ENCODE results near the gene GNPTAB.
"Not testable (repeated sequence)": the region's sequence is repeated elsewhere in the genome, so short reads cannot be mapped to it uniquely, and the experiment has no call there.

GNPTAB gene

DNA sequence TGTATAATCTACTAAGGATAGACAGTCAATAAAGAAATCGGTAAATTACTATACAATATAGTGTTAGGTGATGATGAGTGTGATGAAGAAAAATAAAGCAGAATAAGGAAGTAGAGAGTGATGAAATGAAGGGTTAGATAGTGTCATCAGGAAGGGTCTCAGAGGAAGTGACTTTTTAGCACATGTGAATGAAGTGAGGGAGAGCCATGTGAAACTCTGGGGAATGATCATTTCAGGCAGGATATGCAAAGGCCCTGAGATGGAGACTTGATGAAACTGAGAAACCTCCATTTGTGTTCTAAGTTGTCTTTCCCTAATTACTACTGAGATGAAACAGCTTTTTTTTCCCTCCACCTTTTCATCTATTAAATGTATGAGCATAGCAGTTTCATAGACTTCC, 19.4 kb upstream of the GNPTAB start:
- no peak for DNase-seq

DNA sequence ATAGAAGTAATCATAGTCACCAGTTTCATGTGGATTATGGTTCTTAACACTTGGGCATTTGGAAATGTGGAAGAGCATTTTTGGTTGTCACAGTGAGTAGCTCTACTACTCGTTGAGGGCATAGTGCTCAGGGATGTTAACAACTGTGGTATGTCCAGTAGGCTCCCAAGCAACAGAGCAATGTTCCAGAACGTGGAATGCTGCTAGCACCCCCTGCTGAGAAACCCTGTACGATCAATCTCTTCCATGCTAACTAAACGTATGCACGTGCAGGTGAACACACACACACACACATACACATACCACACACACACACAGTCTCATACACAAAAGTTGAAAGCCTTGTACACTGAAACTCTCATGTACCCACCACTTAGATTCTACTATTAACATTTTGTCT, 16.6 kb upstream of the GNPTAB start:
- no peak for DNase-seq

DNA sequence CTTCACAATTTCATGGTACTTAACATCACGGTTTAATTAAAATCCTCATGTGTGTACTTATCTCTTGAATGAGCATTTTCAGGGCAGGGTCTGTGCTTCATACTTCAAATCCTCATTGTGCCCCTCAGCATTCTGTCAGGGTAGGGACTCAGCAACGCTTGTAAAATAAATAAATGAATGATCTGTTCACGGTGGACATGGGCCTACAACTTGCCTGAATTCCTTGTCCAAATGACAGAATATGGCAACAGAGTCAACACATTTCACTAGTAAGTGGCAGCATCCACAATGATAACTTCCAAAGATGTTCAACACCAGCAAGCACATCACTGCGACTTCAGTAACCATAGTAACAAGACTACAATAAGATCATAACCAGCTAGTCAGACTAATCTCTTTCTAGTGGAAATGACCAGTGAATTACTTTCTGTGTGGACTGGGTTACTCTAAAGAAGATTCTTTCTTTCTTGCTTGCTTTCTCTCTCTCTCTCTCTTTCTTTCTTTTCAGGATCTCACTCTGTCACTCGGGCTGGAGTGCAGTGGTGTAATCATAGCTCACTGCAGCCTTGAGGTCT, 14.5 kb upstream of the GNPTAB start:
- no peak for DNase-seq

DNA sequence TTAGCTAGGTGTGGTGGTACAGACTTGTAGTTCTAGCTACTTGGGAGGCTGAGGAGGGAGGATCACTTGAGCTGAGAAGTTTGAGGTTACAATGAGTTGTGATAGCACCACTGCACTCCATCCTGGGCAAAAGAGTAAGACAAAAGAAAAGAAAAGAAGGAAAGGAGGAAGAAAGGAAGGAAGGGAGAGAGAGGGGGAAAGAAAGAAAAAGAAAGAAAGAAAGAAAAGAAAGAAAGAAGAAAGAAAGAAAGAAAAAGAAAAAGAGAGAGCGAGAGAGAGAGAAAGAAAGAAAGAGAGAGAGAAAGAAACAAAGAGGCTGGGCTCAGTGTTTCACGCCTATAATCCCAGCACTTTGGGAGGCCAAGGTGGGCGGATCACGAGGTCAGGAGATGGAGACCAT, 10.3 kb upstream of the GNPTAB start:
- DNase-seq, result no peak

DNA sequence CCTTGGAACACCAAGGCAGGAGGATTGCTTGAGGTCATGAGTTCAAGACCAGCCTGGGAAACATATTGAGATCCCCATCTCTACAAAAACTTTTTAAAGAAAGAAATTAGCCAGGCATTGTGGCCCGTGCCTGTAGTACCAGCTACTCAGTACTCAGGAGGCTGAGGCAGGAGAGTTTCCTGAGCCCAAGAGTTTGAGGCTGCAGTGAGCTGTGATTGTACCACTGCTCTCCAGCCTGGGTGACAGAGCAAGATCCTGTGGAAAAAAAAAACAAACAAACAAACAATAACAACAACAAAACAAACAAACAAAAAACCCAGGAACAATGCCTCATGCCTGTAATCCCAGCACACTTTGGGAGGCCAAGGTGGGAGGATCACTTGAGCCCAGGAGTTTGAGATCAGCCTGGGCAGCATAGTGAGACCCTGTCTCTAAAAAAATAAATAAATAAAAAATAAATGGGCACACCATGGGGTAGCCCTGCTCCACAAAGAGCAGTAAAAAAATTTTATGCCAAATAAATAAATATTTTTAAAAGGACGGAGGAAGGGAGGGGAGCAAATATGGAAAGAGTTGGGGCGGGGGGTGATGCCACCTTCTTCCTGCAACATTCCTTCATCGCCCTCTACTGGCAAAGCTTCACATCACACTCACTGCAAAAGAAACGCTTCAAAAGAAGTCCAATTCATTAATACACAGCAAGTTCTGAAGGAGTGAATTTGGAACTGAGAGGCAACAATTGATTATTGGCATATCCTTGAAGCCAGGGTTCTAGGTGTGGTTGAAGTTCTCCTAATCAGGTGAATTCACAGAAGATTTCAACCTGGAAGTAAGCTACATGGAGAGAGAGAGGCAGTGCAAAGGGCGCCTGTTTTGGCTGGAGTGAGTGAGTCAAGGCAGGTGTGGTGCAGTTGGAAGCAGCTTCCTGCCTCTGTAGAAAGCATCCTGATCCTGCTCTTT, 8.8 kb upstream of the GNPTAB start:
- DNase-seq, result no peak

DNA sequence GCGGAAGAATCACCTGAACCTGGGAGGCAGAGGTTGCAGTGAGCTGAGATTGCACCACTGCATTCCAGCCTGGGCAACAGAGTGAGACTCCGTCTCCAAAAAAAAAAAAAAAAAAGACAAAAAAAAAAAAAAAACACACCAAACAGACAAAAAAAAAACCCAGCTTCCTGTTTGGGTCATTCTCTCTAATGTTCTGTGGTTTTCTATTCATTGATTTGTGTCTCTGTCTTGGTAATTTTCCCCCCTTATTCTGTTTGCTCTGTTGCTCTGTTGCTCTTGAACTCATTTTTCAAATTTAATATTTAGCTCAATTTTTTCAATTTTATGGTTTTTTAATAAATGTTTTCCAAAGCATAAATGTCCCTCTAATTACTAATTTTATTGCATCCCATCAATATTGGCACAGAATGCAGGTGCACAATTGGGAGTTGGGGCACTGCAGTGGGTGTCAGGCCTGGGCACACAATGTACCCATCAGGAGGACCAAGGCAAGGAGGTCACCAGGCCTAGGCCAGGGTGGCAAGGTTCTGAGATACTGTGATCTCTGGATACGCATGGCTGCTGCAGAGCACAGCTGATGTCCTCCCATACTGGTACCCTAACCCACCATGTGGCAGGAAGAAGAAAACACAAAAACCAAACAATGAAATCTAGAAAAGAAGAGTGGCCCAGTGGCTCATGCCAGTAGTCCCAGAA, 8.0 kb upstream of the GNPTAB start:
- DNase-seq, result no peak

DNA sequence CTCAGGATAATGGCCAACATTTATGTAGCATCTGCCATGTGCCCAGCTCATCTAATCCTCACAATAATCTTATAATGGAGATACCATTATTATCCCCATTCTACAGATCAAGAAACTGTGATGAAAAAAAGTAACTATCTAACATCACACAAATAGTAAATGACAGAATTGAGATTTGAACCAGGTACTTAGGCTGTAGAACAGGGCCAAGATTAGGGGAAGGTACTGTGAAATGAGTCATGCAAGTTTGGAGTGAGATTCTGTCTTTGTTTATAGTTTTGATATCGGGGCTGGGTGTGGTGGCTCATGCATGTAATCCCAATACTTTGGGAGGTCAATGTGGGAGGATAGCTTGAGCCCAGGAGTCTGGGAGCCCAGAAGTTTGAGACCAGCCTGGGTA, 1.3 kb upstream of the GNPTAB start:
- no peak for DNase-seq

DNA sequence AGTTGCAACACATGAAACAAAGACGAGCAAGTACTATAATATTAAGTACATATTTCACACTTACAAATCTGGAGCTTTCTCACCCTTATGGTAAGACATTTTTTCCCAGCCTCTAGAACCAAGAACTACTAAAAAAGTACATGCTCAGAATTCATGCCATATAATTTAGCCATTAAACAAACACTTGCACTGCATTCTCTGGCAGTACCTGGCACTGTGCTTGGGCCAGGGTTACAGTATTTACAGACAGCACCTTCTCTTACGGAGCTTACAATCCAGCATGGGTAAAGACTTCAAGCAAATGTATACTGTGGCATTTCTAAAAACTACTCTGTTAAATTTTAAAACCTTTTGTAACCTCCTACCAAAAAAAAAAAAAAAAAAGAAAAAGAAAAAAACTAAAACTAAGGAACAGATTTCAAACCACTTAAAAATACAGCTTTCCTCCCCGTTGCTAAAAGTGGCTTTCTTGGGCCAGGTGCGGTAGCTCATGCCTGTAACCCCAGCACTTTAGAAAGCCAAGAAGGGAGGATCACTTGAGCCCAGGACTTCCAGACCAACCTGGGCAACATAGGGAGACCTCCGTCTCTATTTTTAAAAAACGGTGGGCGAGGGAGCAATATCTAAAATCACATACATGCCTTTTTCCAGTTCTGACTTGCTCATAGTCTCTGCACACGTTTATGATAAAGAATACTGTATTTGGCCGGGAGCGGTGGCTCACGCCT, 956 bp downstream of the GNPTAB start:
- DNase-seq, result no peak

DNA sequence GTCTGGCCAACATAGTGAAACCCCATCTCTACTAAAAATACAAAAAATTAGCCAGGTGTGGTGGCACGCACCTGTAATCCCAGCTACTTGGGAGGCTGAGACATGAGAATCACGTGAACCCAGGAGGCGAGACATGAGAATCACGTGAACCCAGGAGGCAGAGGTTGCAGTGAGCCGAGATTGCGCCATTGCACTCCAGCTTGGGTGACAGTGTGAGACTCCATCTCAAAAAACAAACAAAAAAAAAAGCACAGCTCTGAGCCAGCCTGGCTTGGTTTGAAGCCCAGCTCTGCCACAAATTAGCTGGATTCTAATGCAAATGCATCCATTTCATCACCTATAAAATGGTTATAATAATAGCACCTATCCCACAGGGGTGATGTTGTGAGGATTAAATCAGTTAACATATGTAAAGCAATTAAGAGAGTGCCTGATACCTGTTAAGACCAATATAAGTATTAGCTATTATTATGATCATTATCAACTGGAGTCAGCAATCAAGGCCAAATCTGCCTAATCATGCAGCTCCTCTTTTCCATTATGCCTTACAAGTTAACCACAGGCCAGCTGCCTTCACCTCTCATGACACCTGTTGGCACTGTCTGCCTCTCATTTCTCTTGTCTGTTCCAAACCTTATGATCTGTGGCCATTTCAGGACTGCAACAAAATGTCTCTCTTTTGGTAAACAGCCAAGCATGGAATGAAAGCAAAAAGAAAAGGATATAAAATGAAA, 2.1 kb downstream of the GNPTAB start:
- no peak for DNase-seq

DNA sequence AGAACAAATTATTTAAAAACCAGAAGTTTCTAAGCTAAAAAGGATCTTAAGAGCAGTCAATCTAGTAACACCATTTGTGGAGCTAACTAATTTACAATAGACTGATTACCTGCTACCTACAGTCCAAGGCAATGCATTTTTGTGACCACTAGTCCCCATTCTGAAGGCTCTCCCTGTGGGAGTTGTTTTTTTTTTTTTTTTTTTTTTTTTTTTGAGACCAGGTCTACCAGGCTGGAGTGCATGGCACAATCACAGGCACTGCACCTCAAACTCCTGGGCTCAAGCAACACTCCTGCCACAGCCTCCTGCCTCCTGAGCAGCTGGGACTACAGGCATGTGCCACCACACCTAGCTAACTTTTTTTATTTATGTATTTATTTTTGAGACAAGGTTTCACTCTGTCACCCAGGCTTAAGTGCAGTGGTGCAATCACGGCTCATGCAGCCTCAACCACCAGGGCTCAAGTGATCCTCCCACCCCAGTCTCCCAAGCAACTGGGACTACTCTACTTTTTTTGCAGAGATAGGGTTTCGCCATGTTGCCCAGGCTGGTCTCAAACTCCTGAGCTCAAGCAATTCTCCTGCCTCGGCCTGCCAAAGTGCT, 3.9 kb downstream of the GNPTAB start:
- no peak for DNase-seq

DNA sequence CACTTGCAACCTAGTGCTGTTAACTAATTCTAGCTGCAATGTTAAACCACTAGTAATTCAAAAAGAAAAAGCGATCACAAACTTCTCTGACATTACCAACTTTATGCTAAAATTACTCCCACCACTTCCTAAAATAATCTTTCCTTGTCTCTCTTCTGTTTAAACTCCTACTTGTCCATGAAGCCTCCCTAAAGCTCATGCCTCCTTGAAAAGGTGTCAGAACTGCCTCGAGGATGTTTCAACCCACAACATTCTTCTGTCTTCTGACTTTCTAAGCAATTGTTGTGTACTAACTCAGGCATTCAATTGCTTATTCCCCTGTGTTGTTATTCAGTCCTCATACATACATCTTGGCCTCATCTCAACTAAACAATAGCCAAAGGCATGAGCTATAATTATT, 5.9 kb downstream of the GNPTAB start:
- no peak for DNase-seq

DNA sequence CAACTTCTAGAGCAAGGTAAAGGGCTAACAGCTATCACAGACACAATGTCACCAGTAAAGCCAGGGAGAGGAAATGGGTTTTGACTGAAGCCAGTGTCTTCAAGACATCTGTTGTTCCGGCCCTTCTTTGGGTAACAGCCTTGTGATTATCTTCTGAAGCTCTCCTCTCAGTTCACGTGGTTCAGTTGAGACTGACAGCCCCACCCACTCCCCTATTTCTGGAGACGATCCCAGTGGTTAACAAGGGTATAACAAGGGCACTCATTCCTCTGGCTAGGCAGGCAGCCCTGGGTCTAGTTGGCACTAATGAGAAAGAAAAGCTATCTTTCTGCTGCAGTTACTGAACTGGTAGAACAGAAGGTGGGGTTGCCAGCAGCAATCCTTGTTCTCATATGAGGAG, 6.9 kb downstream of the GNPTAB start:
- no peak for DNase-seq

DNA sequence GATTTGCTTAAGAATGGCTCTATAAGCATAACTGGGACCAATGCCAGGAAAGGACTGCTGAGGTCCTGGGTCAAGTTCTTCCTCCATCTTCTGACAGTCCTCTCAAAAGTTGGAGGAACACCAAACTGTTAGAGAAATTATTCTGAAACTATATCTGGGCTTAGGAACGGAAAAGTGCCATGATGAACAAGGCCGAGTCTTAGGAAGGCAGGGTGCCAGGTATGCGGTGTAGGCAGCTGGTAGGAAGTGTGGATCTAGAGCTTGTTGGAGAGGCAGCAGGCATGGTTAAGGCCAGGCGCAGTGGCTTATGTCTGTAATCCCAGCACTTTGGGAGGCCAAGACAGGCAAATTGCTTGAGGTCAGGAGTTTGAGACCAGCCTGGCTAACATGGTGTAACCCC, 7.7 kb downstream of the GNPTAB start:
- DNase-seq, result no peak

DNA sequence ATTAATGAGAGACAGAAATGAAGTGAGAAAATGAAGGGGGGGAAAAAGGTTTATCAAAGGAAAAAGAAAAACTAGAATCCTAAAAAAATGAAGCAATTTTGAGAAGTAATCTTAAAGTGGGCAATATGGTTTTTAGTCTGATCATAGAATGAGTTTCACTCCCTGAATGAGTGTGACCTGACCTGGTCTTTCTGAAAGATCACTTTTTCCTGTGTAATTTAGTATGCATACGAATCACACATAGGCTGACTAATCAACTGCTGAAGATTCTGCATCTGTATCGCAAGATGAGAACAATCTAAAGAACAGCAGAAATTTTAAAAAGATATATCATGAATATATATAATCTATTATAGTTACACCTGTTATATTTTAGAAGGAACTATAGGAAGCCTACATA, 11.3 kb downstream of the GNPTAB start:
- no peak for DNase-seq

DNA sequence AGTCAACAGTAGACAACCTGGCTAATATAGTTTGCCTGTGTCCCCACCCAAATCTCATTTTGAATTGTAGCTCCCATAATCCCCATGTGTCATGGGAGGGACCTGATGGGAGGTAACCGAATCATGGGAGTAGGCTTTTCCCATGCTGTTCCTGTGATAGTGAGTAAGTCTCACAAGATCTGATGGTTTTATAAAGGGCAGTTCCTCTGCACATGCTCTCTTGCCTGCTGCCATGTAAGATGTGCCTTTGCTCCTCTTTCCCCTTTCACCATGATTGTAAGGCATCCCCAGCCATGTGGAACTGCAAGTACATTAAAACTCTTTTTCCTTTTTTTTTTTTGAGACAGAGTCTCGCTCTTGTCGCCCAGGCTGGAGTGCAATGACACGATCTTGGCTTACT, 12.1 kb downstream of the GNPTAB start:
- DNase-seq, result not testable (repeated sequence)

DNA sequence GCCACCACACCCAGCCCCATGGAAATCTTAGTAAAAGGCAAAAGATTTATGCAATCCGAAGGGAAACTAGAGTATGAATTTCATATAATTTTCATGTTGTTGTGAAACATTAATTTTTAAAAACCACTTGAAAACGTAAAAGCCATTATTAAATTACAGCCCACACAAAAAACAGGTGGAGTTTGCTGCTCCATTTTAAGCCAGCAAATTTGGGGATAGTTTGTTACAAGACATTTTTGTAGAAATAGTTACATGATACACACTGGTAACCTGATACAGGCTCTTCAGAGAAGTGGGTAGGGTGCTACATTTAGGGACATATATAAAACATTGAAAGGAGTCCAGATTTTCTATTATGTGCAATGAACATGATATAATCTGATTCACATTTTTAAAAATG, 17.6 kb downstream of the GNPTAB start:
- DNase-seq, result no peak

DNA sequence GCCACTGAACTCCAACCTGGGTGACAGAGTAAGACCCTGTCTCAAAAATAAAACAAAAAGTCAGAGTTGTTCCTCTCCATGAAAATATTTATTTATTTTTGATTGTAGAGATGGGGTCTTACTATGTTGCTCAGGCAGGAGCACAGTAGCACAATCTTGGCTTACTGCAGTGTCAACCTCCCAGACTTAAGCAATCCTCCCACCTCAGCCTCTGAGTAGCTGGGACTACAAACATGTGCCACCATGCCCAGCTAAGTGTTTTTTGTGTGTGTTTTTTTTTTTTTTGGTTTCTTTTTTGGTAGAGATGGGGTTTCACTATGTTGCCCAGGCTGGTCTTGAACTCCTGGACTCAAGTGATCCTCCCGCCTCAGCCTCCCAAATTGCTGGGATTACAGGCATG, 18.0 kb downstream of the GNPTAB start:
- DNase-seq, result not testable (repeated sequence)

DNA sequence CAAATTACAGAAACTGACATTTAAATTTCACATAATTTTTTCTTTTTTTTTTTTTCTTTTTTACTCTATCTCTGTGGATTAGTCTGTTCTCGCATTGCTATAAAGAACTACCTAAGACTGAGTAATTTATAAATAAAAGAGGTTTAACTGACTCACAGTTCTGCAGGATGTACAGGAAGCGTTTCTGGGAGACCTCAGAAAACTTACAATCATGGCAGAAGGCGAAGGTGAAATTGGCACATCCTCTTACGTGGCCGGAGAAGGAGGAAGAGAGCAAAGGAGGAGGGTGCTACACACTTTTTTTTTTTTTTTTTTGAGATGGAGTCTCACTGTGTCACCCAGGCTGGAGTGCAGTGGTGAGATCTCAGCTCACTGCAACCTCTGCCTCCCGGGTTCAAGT, 19.4 kb downstream of the GNPTAB start:
- DNase-seq, result not testable (repeated sequence)

DNA sequence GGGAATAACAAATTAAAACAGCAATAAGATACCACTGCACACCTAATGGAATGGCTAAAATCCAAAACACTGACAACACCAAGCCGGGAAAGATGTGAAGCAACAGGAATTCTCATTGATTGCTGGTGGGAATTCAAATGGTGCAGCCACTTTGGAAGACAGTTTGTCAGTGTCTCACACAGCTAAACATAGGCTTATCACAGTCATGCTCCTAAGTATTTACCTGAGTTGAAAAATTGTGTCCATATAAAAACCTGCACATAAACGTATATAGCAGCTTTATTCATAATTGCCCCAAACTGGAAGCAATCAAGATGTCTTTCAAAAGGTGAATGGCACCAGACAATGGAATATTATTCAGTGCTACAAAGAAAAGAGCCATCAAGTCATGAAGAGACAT, 21.6 kb downstream of the GNPTAB start:
- DNase-seq, result no peak

DNA sequence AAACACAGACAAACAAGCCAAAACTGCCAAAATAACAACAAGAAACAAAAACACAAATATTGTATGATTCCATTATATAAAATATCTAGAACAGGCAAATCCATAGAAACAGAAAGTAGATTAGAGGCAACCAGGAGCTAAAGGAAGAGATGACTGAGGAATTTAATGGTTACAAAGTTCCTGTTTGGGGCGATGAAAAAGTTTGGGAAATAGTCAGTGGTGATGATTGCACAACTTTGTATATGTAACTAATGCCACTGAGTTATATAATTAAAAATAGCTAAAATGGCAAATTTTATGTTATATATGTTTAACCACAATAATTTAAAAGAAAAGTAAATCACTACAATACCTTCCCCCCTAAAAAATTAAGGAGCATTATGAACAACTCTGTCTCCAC, 24.5 kb downstream of the GNPTAB start:
- no peak for DNase-seq

DNA sequence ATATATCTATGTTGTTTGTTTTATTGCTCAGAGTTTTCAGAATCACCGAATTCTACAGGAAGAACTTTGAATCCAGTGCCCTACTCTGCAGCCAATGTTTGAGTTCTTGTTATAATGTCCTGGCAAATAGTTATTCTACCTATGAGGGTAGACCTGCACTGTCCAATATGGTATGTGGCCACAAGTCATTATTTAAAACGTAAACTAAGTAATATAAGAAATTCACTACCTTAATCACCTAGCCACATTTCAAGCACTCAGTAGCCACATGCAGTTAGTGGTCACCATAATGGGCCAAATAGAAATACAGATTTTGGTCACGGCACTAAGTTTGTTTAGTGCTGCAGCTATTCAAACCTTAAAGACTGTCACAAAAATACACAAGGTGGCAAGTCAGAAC, 26.4 kb downstream of the GNPTAB start:
- no peak for DNase-seq

DNA sequence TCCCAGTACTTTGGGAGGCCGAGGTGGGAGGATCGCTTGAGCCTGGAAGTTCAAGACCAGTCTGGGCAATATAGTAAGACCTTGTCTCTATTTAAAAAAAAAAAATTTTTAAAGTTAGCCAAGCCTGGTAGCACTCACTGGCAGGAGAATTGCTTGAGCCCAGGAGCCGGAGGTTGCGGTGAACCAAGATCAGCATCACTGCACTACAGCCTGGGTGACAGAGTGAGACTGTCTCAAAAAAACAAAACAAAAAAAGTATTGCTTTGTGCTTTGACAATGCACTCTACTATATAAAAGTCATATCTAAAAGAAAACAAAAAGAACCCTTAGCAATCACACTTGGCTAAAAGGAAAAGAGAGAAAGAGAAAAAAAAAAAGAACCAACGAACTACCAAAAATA, 26.8 kb downstream of the GNPTAB start:
- DNase-seq, result no peak

All from GOT3 (cell line).